HepG2 (cell line): Measurements from ENCODE around the gene IMPDH2. TPM values are rescaled to one million over a fixed set of nuclear protein-coding genes. Genes with fewer than 3 reads are reported as not detected.

Source experiments
- ATAC-seq: fragments of 200-7000 bp; cut with Tn5 transposase; 3 replicates; pipeline ENCODE4 v1.9.1; 2020; ENCODE audit warnings: mild to moderate bottlenecking, moderate library complexity
- BruUV-seq: library from RNA; stranded (reverse); fragments of 400-500 nt; replicated peaks from 2 replicates; lab custom pipeline; 2021; lab: Mats Ljungman, UMichigan
- CTCF ChIA-PET: fragments of 300-600 bp; formaldehyde crosslinking; extraction: SDS; loops from one replicate; lab custom pipeline; 2021; ENCODE audit warnings: low total read pairs, inconsistent platforms, low intra/inter-chr PET ratio; lab: Yijun Ruan, JAX
- POLR2A ChIA-PET: fragments of 350-600 bp; sonication (Branson Sonifier 250); formaldehyde crosslinking; loops from one replicate; lab custom pipeline; 2020; ENCODE audit warnings: antibody characterized with exemption, inconsistent platforms; lab: Yijun Ruan, JAX
- DNase-seq: peaks from one replicate; pipeline ENCODE4 v3.0.0-alpha.2; 2015; ENCODE audit warnings: low spot score
- FAIRE-seq: peaks from 3 replicates; lab custom pipeline; 2011; peaks lifted over from hg19 to GRCh38; lab: Jason Lieb, UNC
- H2AFZ ChIP-seq: one replicate; pipeline ENCODE4 v1.6.1; 2011; ENCODE audit warnings: low read length, inconsistent platforms
- H3K27ac ChIP-seq: fragments of 300-600 bp; 3 replicates; pipeline ENCODE4 v1.8.0; 2011; ENCODE audit warnings: mixed run types, mild to moderate bottlenecking, mixed read lengths, low read length, inconsistent platforms; ENCODE audit not compliant: insufficient read depth; ENCODE audit errors: extremely low read length
- H3K27me3 ChIP-seq, 2 experiments: fragments of 200-600 bp in 1 of 2; 2 replicates in 1 of 2; 3 replicates in 1 of 2; pipeline versions ENCODE4 v1.6.0 to v1.8.0; 2011; ENCODE audit warnings: low read length in 2 of 2, mild to moderate bottlenecking in 2 of 2, moderate library complexity in 2 of 2, inconsistent platforms in 1 of 2; ENCODE audit not compliant: insufficient read depth in 2 of 2, control insufficient read depth in 1 of 2
- H3K36me3 ChIP-seq, 2 experiments: fragments of 200-600 bp in 1 of 2; replicated peaks in 1 of 2; 2 replicates in 1 of 2; 3 replicates in 1 of 2; pipeline versions ENCODE4 v1.5.1 to v1.8.0; 2011; ENCODE audit warnings: low read length in 2 of 2, inconsistent platforms in 1 of 2; ENCODE audit not compliant: insufficient read depth in 2 of 2, control insufficient read depth in 1 of 2
- H3K4me1 ChIP-seq: 2 replicates; pipeline ENCODE4 v1.5.1; 2012; ENCODE audit warnings: low read length, inconsistent platforms; ENCODE audit not compliant: insufficient read depth
- H3K4me2 ChIP-seq: 2 replicates; pipeline ENCODE4 v1.6.0; 2011; ENCODE audit warnings: low read depth, low read length, inconsistent platforms
- H3K4me3 ChIP-seq, 3 experiments: fragments of 200-600 bp in 1 of 3; sonication (generic), shearing (Covaris generic) in 1 of 3; replicated peaks in 1 of 3; 2 replicates each; pipeline ENCODE4 v1.5.1; 2011 to 2016; ENCODE audit warnings: low read length in 3 of 3, inconsistent platforms in 2 of 3, low read depth in 2 of 3, mild to moderate bottlenecking in 2 of 3, control low read depth in 1 of 3, mixed read lengths in 1 of 3; ENCODE audit not compliant: insufficient read depth in 1 of 3
- H3K79me2 ChIP-seq: one replicate; pipeline ENCODE4 v1.6.1; 2011; ENCODE audit warnings: low read length, inconsistent platforms; ENCODE audit not compliant: insufficient read depth
- H3K9ac ChIP-seq: 2 replicates; pipeline ENCODE4 v1.6.0; 2011; ENCODE audit warnings: mild to moderate bottlenecking, low read depth, low read length, inconsistent platforms; ENCODE audit not compliant: insufficient read depth
- H3K9me3 ChIP-seq: 2 replicates; pipeline ENCODE4 v1.5.1; 2012; ENCODE audit warnings: mild to moderate bottlenecking, low read length
- H4K20me1 ChIP-seq: 2 replicates; pipeline ENCODE4 v1.6.0; 2011; ENCODE audit warnings: inconsistent platforms, mild to moderate bottlenecking, low read length, moderate library complexity; ENCODE audit not compliant: insufficient read depth
- HOXA7 ChIP-seq: sonication (generic); formaldehyde crosslinking; IDR thresholded peaks from 2 replicates; pipeline ENCODE4 v1.8.1; 2022; ENCODE audit warnings: mild to moderate bottlenecking, missing genetic modification reagents, moderate library complexity
- MAFF ChIP-seq: IDR thresholded peaks from 2 replicates; pipeline ENCODE4 v1.6.1; 2011; ENCODE audit warnings: low read depth, low read length, improper control_type of control experiment
- POLR2G ChIP-seq: fragments of 200-400 bp; formaldehyde crosslinking; IDR thresholded peaks from 2 replicates; pipeline ENCODE4 v1.6.1; 2018; ENCODE audit warnings: mild to moderate bottlenecking, low read depth, low read length, moderate library complexity
- RELA ChIP-seq: sonication (generic); formaldehyde crosslinking; IDR thresholded peaks from 2 replicates; pipeline ENCODE4 v1.4.0; 2020; ENCODE audit warnings: missing genetic modification reagents
- SRSF9 ChIP-seq: fragments of 200-400 bp; formaldehyde crosslinking; IDR thresholded peaks from 2 replicates; pipeline ENCODE4 v1.6.1; 2018; ENCODE audit warnings: borderline replicate concordance, mild to moderate bottlenecking, low read depth, low read length; ENCODE audit not compliant: insufficient read depth, poor library complexity, severe bottlenecking
- SSRP1 ChIP-seq: IDR thresholded peaks from 2 replicates; pipeline ENCODE4 v1.6.1; 2016; ENCODE audit warnings: control low read depth
- ZFP62 ChIP-seq: sonication (generic); formaldehyde crosslinking; IDR thresholded peaks from 2 replicates; pipeline ENCODE4 v1.4.0; 2020; ENCODE audit warnings: missing genetic modification reagents
- ZMAT3 ChIP-seq: sonication (generic); formaldehyde crosslinking; conservative IDR thresholded peaks from 2 replicates; pipeline ENCODE4 v1.7.0; 2021; ENCODE audit warnings: missing genetic modification reagents
- ZNF850 ChIP-seq: sonication (generic); formaldehyde crosslinking; conservative IDR thresholded peaks from 2 replicates; pipeline ENCODE4 v1.9.0; 2021; ENCODE audit warnings: mild to moderate bottlenecking, missing genetic modification reagents
- WGBS: methylation state at CpG from one replicate; pipeline ENCODE4 v1.1.6; 2017; ENCODE audit warnings: low lambda C conversion rate; 5-methylcytosine and 5-hydroxymethylcytosine counted together
- in situ Hi-C: cut with HindIII; loops from 2 replicates; pipeline ENCODE4 v1.10.0; 2017; ENCODE audit warnings: low pct_unique_long_range_greater_than_20kb; ENCODE audit not compliant: extremely low pct_ligation_motif_present
- intact Hi-C: fragments of 100-400 bp; cut with micrococcal nuclease; formaldehyde crosslinking; loops from one replicate; pipeline ENCODE4 v1.10.0; 2022; ENCODE audit not compliant: unreplicated experiment
- polyA plus RNA-seq, 8 experiments: library from polyadenylated mRNA; depleted of rRNA in 3 of 8; stranded (reverse) in 7 of 8; unstranded in 1 of 8; fragments of >200 nt; fragmentation: Illumina TruSeq in 4 of 8; extraction: Trizol in 4 of 8; gene quantifications; 2 replicates each; pipeline versions ENCODE4 v1.2.1 to v1.2.3, GENCODE V29; 2011 to 2016; ENCODE audit warnings: low read depth in 4 of 8, missing spikeins in 1 of 8, mixed read lengths in 1 of 8; ENCODE audit not compliant: insufficient read depth in 1 of 8
- total RNA-seq, 5 experiments: library from RNA; depleted of rRNA; stranded (reverse); fragments of >200 nt; fragmentation: Illumina TruSeq; extraction: Trizol; gene quantifications; 2 replicates each; pipeline ENCODE4 v1.2.3, GENCODE V29; 2016; ENCODE audit warnings: low read depth in 1 of 5

Gene IMPDH2
- total and polyA plus RNA-seq, 2 of the 13 experiments (the other 11 are each of a cell fraction or from before 2014, with no cell fraction given), result 248 to 260 TPM

DNA sequence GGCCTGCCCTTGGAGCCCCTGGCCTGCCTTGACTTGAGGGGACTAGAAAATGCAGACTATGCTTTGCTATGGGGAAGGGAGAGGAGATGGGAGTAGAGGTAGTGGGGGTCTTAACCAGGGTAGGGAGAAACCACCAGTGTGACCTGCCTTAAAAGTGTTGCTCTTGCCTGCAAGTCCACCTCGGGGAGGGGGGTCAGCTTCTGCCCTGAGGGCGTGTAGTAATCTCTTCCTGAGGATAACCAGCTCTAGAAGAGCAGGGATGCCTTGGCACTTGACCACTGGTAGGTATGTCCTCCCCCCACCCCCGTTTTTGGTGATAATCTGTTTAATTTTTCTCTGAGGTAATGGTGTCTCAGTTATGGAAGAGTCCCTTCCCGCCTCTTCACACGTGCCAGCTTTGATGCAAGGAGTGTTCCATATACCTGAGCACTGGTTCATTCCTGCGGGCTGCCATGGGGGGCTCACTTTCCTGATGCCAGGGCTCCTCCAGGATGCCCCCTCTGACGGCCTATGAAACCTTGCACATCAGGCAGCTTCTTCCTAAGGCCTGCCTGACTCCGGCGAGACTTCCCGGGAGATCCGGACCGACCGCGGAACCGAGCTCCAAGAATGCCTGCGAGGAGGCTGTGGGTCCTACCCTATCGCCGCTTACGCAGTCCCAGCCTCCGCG lies 39.9 kb downstream of the IMPDH2 start:
- no peak overlapping the region for H3K9ac ChIP-seq
- H3K27me3 ChIP-seq, result no peaks in the 10 kb centered on the region
- no peak overlapping the region for H2AFZ ChIP-seq
- 84% methylated on average over 17 of the region's 21 CpGs for whole genome bisulfite sequencing
- peaks cover 3 to 7% of the 10 kb centered on the region in 2 experiments; a peak in 3 of 5 replicates for H3K36me3 ChIP-seq
- ChIA-PET CTCF (interaction anchor here (2.1 kb wide), 1 partner anchor 25 kb away, joined by 12 read pairs; no protein-coding TSS in a partner anchor), POLR2A (no interaction called here)
- no peak overlapping the region for H3K27ac ChIP-seq
- H3K4me2 ChIP-seq, result no peak overlapping the region
- H3K4me3 ChIP-seq, result no peak overlapping the region
- no TSS peak for BruUV-seq
- no peaks in the 10 kb centered on the region for H3K9me3 ChIP-seq
- no peaks in the 10 kb centered on the region for H4K20me1 ChIP-seq
- no peaks in the 10 kb centered on the region for H3K4me1 ChIP-seq
- TF ChIP-seq HOXA7, result no peak
- in situ Hi-C loops (no loop called here), intact Hi-C loops (loop anchor here (5.0 kb wide), 1 partner anchor 168 kb away; no protein-coding TSS in a partner anchor)
- FAIRE-seq, result no peak
- H3K79me2 ChIP-seq, result no peaks in the 10 kb centered on the region
- ATAC-seq, result no peak
- DNase-seq, result no peak

DNA sequence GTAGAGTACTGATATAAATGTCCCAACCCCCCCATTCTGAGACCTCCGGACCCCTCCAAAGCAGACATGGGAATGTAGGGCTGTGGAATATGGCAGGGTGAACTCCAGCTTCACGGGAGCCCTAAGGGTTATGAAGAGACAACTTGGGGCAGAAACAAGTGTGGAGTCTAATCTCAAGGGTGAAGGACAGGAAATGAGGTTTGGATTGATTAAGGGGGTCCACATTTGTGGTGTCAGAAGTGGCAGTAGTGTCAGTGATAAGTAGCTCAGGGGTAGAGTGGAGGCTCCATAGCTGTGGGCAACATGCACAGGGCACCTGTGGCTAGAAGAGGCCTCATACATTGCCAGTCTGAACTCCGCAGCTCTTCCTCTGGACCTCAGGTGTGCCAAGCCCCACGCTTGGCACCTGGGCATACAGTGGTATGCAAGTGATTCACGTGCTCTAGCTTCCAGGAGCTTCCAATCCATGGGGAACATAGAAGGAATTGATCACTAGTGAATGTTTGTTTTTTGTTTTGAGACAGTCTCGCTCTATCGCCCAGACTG lies 43.3 kb downstream of the IMPDH2 start:
- Histone ChIP-seq H3K4me2 (no peak overlapping the region), H3K9me3 (no peaks in the 10 kb centered on the region), H3K9ac (no peak overlapping the region), H3K4me3 (no peak overlapping the region), H3K36me3 (peaks cover 21 to 37% of the 10 kb centered on the region in 2 experiments; a peak in 4 of 5 replicates), H3K27ac (no peak overlapping the region), H3K4me1 (no peaks in the 10 kb centered on the region), H3K27me3 (no peaks in the 10 kb centered on the region), H3K79me2 (no peaks in the 10 kb centered on the region), H2AFZ (no peak overlapping the region), H4K20me1 (no peaks in the 10 kb centered on the region)
- TF ChIP-seq MAFF, result no peak
- TF ChIP-seq SSRP1 (CRISPR knock-in tag), result no peak
- no peak for TF ChIP-seq RELA (CRISPR knock-in tag)
- peak; percentile 19; the same call in 1 of the 2 replicates for TF ChIP-seq POLR2G
- TF ChIP-seq ZFP62 (CRISPR knock-in tag), result no peak
- TF ChIP-seq SRSF9, result no peak
- TF ChIP-seq ZNF850 (CRISPR knock-in tag), result no peak
- TF ChIP-seq ZMAT3 (CRISPR knock-in tag), result no peak
- intact Hi-C loops, result loop anchor here (2.0 to 5.0 kb wide), 2 partner anchors 29 to 171 kb away; no protein-coding TSS in a partner anchor
- BruUV-seq, result no TSS peak
- POLR2A ChIA-PET, result interaction anchor here (1.1 to 1.2 kb wide), 2 partner anchors 21 to 36 kb away, joined by 3 to 5 read pairs; partner anchors contain the start of genes NDUFAF3 and WDR6
- no peak; the same call in 2 of the 3 replicates for ATAC-seq
- 91% methylated on average over 6 of the region's 7 CpGs for WGBS
- CTCF ChIA-PET, result no interaction called here
- DNase-seq, result no peak
- in situ Hi-C loops, result no loop called here
- FAIRE-seq, result no peak
